Esophagus squamous epithelium (tissue), 4 donors: Measurements from ENCODE around the gene MB.

ENCODE experiments used
- POLR2A ChIP-seq, 4 donors: fragments of 450-650 bp; IDR thresholded peaks; one replicate each; pipeline ENCODE4 v1.6.1; 2017; ENCODE audit warnings: antibody characterized with exemption in 4 of 4, mild to moderate bottlenecking in 4 of 4, moderate library complexity in 3 of 4
- TF ChIP-seq, protein P1 (sequence below), 6 experiments: fragments of 450-650 bp in 4 of 6; fragments of 200-600 bp in 2 of 6; sonication (generic) in 2 of 6; IDR thresholded peaks; one replicate each; pipeline ENCODE4 v1.5.1; 2016 to 2019; ENCODE audit warnings: antibody characterized with exemption in 6 of 6, mild to moderate bottlenecking in 4 of 6, moderate library complexity in 4 of 6

DNA sequence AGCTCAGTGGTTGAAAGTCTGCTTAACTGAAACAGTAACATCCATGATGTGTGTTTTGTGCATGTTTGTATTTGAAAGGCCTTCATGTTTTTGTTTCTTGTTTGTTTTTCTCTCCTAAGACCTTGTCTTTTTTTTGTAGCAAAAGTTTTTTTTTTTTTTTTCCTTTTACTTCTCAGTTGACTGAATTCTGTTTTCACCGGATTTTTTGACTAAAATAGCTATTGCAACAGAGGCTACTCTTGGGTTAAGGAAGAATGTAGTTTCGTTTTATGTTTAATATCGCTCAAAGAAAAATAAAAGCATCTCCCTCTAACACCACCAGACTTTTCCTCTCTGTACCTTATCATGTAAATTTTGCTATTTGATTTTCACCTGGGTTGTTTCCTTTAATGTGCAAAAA, 46.2 kb upstream of the MB start:
- TF ChIP-seq, protein P1, sequence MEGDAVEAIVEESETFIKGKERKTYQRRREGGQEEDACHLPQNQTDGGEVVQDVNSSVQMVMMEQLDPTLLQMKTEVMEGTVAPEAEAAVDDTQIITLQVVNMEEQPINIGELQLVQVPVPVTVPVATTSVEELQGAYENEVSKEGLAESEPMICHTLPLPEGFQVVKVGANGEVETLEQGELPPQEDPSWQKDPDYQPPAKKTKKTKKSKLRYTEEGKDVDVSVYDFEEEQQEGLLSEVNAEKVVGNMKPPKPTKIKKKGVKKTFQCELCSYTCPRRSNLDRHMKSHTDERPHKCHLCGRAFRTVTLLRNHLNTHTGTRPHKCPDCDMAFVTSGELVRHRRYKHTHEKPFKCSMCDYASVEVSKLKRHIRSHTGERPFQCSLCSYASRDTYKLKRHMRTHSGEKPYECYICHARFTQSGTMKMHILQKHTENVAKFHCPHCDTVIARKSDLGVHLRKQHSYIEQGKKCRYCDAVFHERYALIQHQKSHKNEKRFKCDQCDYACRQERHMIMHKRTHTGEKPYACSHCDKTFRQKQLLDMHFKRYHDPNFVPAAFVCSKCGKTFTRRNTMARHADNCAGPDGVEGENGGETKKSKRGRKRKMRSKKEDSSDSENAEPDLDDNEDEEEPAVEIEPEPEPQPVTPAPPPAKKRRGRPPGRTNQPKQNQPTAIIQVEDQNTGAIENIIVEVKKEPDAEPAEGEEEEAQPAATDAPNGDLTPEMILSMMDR (IDR thresholded peaks at IDR 0.05) = no peak
- TF ChIP-seq POLR2A (IDR thresholded peaks at IDR 0.05) = no peak
